ENCODE measurements around the gene GPD2. TPM values are rescaled to one million over a fixed set of nuclear protein-coding genes. Genes with fewer than 3 reads are reported as not detected.
A peak's percentile ranks its signal among the peaks of the same experiment; 100 is the strongest.
"Not testable (repeated sequence)": the region's sequence is repeated elsewhere in the genome, so short reads cannot be mapped to it uniquely, and the experiment has no call there.

GPD2 gene
- total RNA-seq, 4 donors from 2014 or later, result 72.4 to 89.2 (median 79.6) TPM

DNA sequence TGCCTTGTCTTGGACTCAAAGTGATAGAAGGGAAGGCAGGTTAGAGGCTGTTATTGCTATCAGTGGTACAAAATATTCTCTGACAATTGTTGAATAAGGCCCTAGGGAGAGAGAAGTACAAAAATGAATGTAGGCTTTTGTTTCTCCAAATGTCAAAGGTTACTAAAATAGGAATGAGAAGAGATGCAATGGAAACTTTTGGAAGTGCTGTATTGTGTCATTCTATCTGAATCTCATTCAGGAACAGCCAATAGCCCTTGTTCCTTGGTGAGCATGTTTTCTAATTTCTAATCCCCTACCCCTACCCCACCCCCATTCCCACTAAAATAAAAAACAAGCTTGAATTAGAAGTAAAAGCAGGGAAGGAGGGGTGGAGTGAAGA lies 166.4 kb downstream of the GPD2 start:
- H3K36me3 ChIP-seq, result no peaks in the 10 kb centered on the region
- TF ChIP-seq POLR2A (IDR thresholded peaks at IDR 0.05), result no peak
- peak in 1 of 2 donors; percentile 11 for TF ChIP-seq EP300 (IDR thresholded peaks at IDR 0.05)
- TF ChIP-seq, protein P1, sequence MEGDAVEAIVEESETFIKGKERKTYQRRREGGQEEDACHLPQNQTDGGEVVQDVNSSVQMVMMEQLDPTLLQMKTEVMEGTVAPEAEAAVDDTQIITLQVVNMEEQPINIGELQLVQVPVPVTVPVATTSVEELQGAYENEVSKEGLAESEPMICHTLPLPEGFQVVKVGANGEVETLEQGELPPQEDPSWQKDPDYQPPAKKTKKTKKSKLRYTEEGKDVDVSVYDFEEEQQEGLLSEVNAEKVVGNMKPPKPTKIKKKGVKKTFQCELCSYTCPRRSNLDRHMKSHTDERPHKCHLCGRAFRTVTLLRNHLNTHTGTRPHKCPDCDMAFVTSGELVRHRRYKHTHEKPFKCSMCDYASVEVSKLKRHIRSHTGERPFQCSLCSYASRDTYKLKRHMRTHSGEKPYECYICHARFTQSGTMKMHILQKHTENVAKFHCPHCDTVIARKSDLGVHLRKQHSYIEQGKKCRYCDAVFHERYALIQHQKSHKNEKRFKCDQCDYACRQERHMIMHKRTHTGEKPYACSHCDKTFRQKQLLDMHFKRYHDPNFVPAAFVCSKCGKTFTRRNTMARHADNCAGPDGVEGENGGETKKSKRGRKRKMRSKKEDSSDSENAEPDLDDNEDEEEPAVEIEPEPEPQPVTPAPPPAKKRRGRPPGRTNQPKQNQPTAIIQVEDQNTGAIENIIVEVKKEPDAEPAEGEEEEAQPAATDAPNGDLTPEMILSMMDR (IDR thresholded peaks at IDR 0.05), result no peak
- DNase-seq (ENCODE audit: low spot score in 2 of 2), result no peak
- no peaks in the 10 kb centered on the region for H3K9me3 ChIP-seq
- peak overlapping the region; percentile 41 to 84 (median 72) for H3K27ac ChIP-seq
- peaks cover 0 to 12% (median 4%) of the 10 kb centered on the region in 4 donors for H3K4me1 ChIP-seq
- H3K27me3 ChIP-seq, result no peaks in the 10 kb centered on the region
- H3K4me3 ChIP-seq, result no peak overlapping the region

DNA sequence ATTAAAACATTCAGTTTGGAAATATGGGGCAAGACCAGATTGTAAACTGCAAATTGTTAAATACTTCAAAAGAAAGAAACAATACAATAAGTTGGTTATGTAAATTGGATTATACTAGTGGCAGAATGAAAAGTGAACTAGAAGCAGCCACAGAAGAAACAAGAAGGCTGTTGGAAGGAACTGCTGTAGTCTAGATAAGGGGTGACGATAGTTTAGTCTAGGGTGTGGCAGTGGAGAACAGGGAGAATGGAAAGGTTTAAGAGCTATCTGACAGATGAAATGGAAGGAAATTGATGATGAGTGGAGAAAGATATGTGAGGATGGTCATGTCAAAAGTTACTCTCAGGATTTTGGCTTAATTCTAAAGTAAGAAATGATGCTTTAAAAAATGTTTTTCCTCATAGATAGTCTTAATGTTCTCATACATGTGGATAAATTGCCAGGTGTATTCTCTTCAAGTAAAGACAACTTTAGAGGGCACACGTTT lies 179.7 kb downstream of the GPD2 start:
- no peak for TF ChIP-seq EP300 (IDR thresholded peaks at IDR 0.05)
- no peak for TF ChIP-seq POLR2A (IDR thresholded peaks at IDR 0.05)
- TF ChIP-seq, protein P1 (IDR thresholded peaks at IDR 0.05), result no peak
- WGBS, 2 donors, result 76 to 78% methylated on average over 2 of the region's 2 CpGs
- H3K4me3 ChIP-seq, result no peak overlapping the region
- no peaks in the 10 kb centered on the region for H3K9me3 ChIP-seq
- H3K27me3 ChIP-seq, result no peaks in the 10 kb centered on the region
- no peak overlapping the region for H3K27ac ChIP-seq
- no peaks in the 10 kb centered on the region for H3K36me3 ChIP-seq
- no peaks in the 10 kb centered on the region for H3K4me1 ChIP-seq
- DNase-seq (ENCODE audit: low spot score in 2 of 2), result no peak

DNA sequence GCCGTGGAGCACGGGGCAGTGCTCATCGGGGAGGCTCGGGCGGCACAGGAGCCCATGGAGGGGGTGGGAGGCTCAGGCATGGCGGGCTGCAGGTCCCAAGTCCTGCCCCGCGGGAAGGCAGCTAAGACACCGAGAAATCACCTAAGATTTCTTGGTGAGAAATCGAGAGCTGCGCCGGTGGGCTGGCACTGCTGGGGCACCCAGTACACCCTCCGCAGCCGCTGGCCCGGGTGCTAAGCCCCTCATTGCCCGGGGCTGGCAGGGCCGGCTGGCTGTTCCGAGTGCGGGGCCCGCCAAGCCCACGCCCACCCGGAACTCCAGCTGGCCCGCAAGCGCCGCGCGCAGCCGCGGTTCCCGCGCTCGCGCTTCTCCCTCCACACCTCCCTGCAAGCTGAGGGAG lies 181.9 kb downstream of the GPD2 start:
- H3K4me3 ChIP-seq; H3K4me1 ChIP-seq; H3K36me3 ChIP-seq; H3K27me3 ChIP-seq; DNase-seq (ENCODE audit: low spot score in 2 of 2); H3K27ac ChIP-seq; H3K9me3 ChIP-seq: not testable (repeated sequence)
- WGBS, 2 donors, result 99% methylated on average over 15 to 23 of the region's 33 CpGs

DNA sequence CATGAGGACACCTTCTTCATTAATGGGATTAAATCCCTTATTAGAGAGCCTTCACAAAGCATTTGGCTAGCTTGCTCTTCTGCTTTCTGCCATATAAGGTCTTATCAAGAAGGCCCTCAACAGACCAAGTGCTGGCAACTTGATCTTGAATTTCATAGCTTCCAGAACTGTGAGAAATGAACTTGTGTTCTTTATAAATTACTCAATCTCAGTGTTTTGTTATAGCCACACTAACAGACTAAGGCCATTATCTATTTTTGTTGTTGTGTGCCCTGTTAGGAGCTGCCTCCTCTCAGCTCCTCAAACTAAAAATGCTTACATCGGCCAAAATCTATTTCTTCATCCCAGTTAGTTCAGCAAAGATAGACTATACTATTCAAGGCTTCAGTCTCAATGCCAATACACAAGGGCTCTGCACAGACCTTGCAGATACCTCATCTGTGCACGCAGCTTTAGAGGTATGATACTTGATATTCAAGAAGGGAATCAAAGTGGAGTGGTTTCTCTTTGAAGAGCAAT lies 182.9 kb downstream of the GPD2 start:
- Histone ChIP-seq H3K4me3 (no peak overlapping the region), H3K36me3 (no peaks in the 10 kb centered on the region), H3K9me3 (peaks cover 0 to 8% (median 0%) of the 10 kb centered on the region in 4 donors), H3K27me3 (no peaks in the 10 kb centered on the region), H3K4me1 (no peaks in the 10 kb centered on the region), H3K27ac (no peak overlapping the region)
- WGBS, 2 donors, result 63 to 82% methylated on average over 2 of the region's 2 CpGs
- TF ChIP-seq, protein P1 (IDR thresholded peaks at IDR 0.05), result no peak
- TF ChIP-seq POLR2A (IDR thresholded peaks at IDR 0.05) (no peak), EP300 (IDR thresholded peaks at IDR 0.05) (no peak)
- DNase-seq (ENCODE audit: low spot score in 2 of 2), result no peak

DNA sequence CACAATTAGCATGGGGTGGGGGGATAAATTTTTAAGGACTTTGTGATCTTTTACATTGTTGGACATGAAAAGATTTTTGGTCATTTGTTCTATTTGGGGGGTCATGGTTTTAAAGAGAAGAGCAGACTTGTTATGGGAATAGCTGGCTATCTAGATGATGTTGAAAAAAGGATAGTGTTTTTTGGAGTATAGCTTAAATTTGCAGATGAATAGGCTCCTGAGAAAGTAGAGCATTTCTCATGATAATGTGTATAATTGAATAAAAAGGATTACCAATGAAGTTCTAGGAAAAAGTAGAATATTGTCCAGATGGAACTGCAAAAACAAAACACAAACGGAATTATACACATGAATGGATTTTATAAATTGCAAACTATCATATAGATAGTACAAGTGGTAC lies 186.3 kb downstream of the GPD2 start:
- 81 to 91% methylated on average over 1 of the region's 1 CpG for WGBS, 2 donors
- no peak overlapping the region for H3K27ac ChIP-seq
- no peak overlapping the region for H3K4me3 ChIP-seq
- H3K4me1 ChIP-seq, result peaks cover 0 to 10% (median 3%) of the 10 kb centered on the region in 4 donors
- TF ChIP-seq EP300 (IDR thresholded peaks at IDR 0.05), result no peak
- TF ChIP-seq, protein P1 (IDR thresholded peaks at IDR 0.05), result no peak
- no peak for TF ChIP-seq POLR2A (IDR thresholded peaks at IDR 0.05)
- no peaks in the 10 kb centered on the region for H3K27me3 ChIP-seq
- H3K9me3 ChIP-seq, result peaks cover 0 to 17% (median 0%) of the 10 kb centered on the region in 4 donors
- DNase-seq (ENCODE audit: low spot score in 2 of 2), result no peak
- H3K36me3 ChIP-seq, result no peaks in the 10 kb centered on the region
